Activated CD8-positive, alpha-beta T cell treated with anti-CD3 and anti-CD28 coated beads for 36 hours (primary cell): Measurements from ENCODE around the gene CCDC188. TPM values are rescaled to one million over a fixed set of nuclear protein-coding genes. Genes with fewer than 3 reads are reported as not detected.

ENCODE experiments used
- ATAC-seq: fragments of 200-7000 bp; cut with Tn5 transposase; one replicate; pipeline ENCODE4 v1.10.0; 2021; ENCODE audit warnings: mild to moderate bottlenecking, moderate library complexity
- CTCF ChIA-PET: fragments of 350-600 bp; sonication (Branson Sonifier 250); formaldehyde crosslinking; loops from one replicate; lab custom pipeline; 2021; ENCODE audit warnings: antibody characterized with exemption; lab: Charles Lee
- POLR2A ChIA-PET: fragments of 350-600 bp; sonication (Branson Sonifier 250); formaldehyde crosslinking; loops from one replicate; lab custom pipeline; 2021; ENCODE audit warnings: antibody characterized with exemption; lab: Charles Lee
- DNase-seq: peaks from one replicate; pipeline ENCODE4 v3.0.0-alpha.2; 2020
- H3K27ac Mint-ChIP-seq: one replicate; pipeline ENCODE4 v1.8.0; 2021; ENCODE audit warnings: mild to moderate bottlenecking, mixed read lengths
- H3K27me3 Mint-ChIP-seq: one replicate; pipeline ENCODE4 v1.8.0; 2021; ENCODE audit warnings: mixed read lengths
- H3K36me3 Mint-ChIP-seq: one replicate; pipeline ENCODE4 v1.8.0; 2021; ENCODE audit warnings: low read depth, mixed read lengths
- H3K4me1 Mint-ChIP-seq: one replicate; pipeline ENCODE4 v1.8.0; 2021; ENCODE audit warnings: low read depth, mixed read lengths
- H3K4me3 Mint-ChIP-seq: one replicate; pipeline ENCODE4 v1.8.0; 2021; ENCODE audit warnings: mild to moderate bottlenecking, moderate library complexity, mixed read lengths
- H3K9me3 Mint-ChIP-seq: one replicate; pipeline ENCODE4 v1.8.0; 2021; ENCODE audit warnings: mixed read lengths
- CTCF ChIP-seq: fragments of 200-600 bp; IDR thresholded peaks from one replicate; pipeline ENCODE4 v1.8.0; 2022; ENCODE audit warnings: antibody characterized with exemption, mild to moderate bottlenecking
- intact Hi-C: fragments of 100-400 bp; cut with micrococcal nuclease; formaldehyde crosslinking; loops from one replicate; pipeline ENCODE4 v1.10.0; 2022
- total RNA-seq, 2 experiments: library from RNA; stranded (reverse); gene quantifications; one replicate each; pipeline ENCODE4 v1.2.3, GENCODE V29; 2021

Gene CCDC188
- total RNA-seq, 2 experiments from 2014 or later, result not detected

GRCh38 chr22:20184501-20185165 is 33.8 kb upstream of the CCDC188 start:
- ChIA-PET CTCF (no interaction called here), POLR2A (no interaction called here)
- H3K4me1 Mint-ChIP-seq, result peaks cover under 1% of the 10 kb centered on the region
- H3K36me3 Mint-ChIP-seq, result no peaks in the 10 kb centered on the region
- no peak overlapping the region for H3K4me3 Mint-ChIP-seq
- intact Hi-C loops, result no loop called here
- no peak overlapping the region for H3K27ac Mint-ChIP-seq
- ATAC-seq (no peak), DNase-seq (no peak)
- no peak for TF ChIP-seq CTCF
- H3K9me3 Mint-ChIP-seq, result no peaks in the 10 kb centered on the region
- no peaks in the 10 kb centered on the region for H3K27me3 Mint-ChIP-seq

- intact Hi-C loops, result no loop called here
- CTCF ChIA-PET, result no interaction called here
- DNase-seq (no peak), ATAC-seq (no peak)
- Mint-ChIP-seq H3K4me3 (no peak overlapping the region), H3K27ac (no peak overlapping the region), H3K4me1 (no peaks in the 10 kb centered on the region), H3K27me3 (no peaks in the 10 kb centered on the region), H3K36me3 (no peaks in the 10 kb centered on the region), H3K9me3 (no peaks in the 10 kb centered on the region)
- TF ChIP-seq CTCF, result no peak
- POLR2A ChIA-PET, result no interaction called here
These were observed 33.0 kb upstream of the CCDC188 start for GRCh38 chr22:20183823-20184222.

- POLR2A ChIA-PET, result no interaction called here
These were observed 32.2 kb upstream of the CCDC188 start for GRCh38 chr22:20183101-20183500.

GRCh38 chr22:20182365-20182764 is 31.5 kb upstream of the CCDC188 start:
- H3K9me3 Mint-ChIP-seq, result no peaks in the 10 kb centered on the region
- intact Hi-C loops, result no loop called here
- no peak overlapping the region for H3K4me3 Mint-ChIP-seq
- H3K27ac Mint-ChIP-seq, result no peak overlapping the region
- no peak for TF ChIP-seq CTCF
- POLR2A ChIA-PET, result no interaction called here
- DNase-seq (no peak), ATAC-seq (no peak)
- CTCF ChIA-PET, result no interaction called here
- H3K27me3 Mint-ChIP-seq, result no peaks in the 10 kb centered on the region
- no peaks in the 10 kb centered on the region for H3K4me1 Mint-ChIP-seq
- no peaks in the 10 kb centered on the region for H3K36me3 Mint-ChIP-seq

More at GRCh38 chr22:20183101-20183500, 32.2 kb upstream of the CCDC188 start:
- H3K27ac Mint-ChIP-seq, result no peak overlapping the region
- no peaks in the 10 kb centered on the region for H3K9me3 Mint-ChIP-seq
- H3K27me3 Mint-ChIP-seq, result no peaks in the 10 kb centered on the region
- ATAC-seq (no peak), DNase-seq (no peak)
- H3K4me3 Mint-ChIP-seq, result no peak overlapping the region
- no peaks in the 10 kb centered on the region for H3K4me1 Mint-ChIP-seq
- CTCF ChIA-PET, result no interaction called here
- TF ChIP-seq CTCF, result no peak
- intact Hi-C loops, result no loop called here
- H3K36me3 Mint-ChIP-seq, result no peaks in the 10 kb centered on the region

- intact Hi-C loops, result no loop called here
- DNase-seq (no peak), ATAC-seq (no peak)
- Mint-ChIP-seq H3K9me3 (no peaks in the 10 kb centered on the region), H3K36me3 (no peaks in the 10 kb centered on the region), H3K27ac (no peak overlapping the region), H3K27me3 (no peaks in the 10 kb centered on the region), H3K4me3 (no peak overlapping the region), H3K4me1 (no peaks in the 10 kb centered on the region)
- no peak for TF ChIP-seq CTCF
- CTCF ChIA-PET, result no interaction called here
- POLR2A ChIA-PET, result no interaction called here
These were observed 31.0 kb upstream of the CCDC188 start for GRCh38 chr22:20181884-20182236.
